MM.1S (cell line): ENCODE measurements around the gene PHF21A.

ENCODE experiments used
- CTCF ChIP-seq: fragments of 300-600 bp; sonication (generic); IDR thresholded peaks from 2 replicates; pipeline ENCODE4 v1.5.1; 2016; ENCODE audit warnings: antibody characterized with exemption, low read length, mixed read lengths
- EZH2 ChIP-seq: fragments of 300-600 bp; sonication (generic); optimal IDR thresholded peaks from 2 replicates; pipeline ENCODE3; 2017; ENCODE audit warnings: low read depth, mild to moderate bottlenecking, antibody characterized with exemption, low read length, mixed read lengths
- EZH2phosphoT487 ChIP-seq: fragments of 300-600 bp; sonication (generic); IDR thresholded peaks from 2 replicates; pipeline ENCODE4 v1.6.1; 2018; ENCODE audit warnings: antibody characterized with exemption, low read length

GRCh38 chr11:46017341-46017740, 103.9 kb downstream of the PHF21A start:
- TF ChIP-seq EZH2, result no peak
- TF ChIP-seq CTCF, result no peak
- no peak for TF ChIP-seq EZH2phosphoT487
